T-helper 17 cell (primary cell): Measurements from ENCODE around the gene MYT1. TPM values are rescaled to one million over a fixed set of nuclear protein-coding genes. Genes with fewer than 3 reads are reported as not detected.
A peak's percentile ranks its signal among the peaks of the same experiment; 100 is the strongest.

ENCODE experiments used
- ATAC-seq: fragments of 150-1000 bp; cut with Tn5 transposase; 2 replicates; pipeline ENCODE4 v1.10.0; 2021; ENCODE audit warnings: mild to moderate bottlenecking, moderate library complexity
- DNase-seq, 3 donors: peaks; one replicate each; pipeline versions ENCODE4 v3.0.0 to v3.0.0-alpha.2; 2020 to 2021
- H3K9me3 ChIP-seq: one replicate; pipeline ENCODE4 v1.7.0; 2013; ENCODE audit warnings: low read length, mild to moderate bottlenecking; ENCODE audit not compliant: control insufficient read depth, poor library complexity, severe bottlenecking
- H3K27ac Mint-ChIP-seq: one replicate; pipeline ENCODE4 v1.8.0; 2022; ENCODE audit warnings: mild to moderate bottlenecking, moderate library complexity, mixed read lengths
- H3K27me3 Mint-ChIP-seq: one replicate; pipeline ENCODE4 v1.8.0; 2022; ENCODE audit warnings: mixed read lengths
- H3K36me3 Mint-ChIP-seq: one replicate; pipeline ENCODE4 v1.8.0; 2022; ENCODE audit warnings: low read depth, mixed read lengths
- H3K4me1 Mint-ChIP-seq: one replicate; pipeline ENCODE4 v1.8.0; 2022; ENCODE audit warnings: mild to moderate bottlenecking, mixed read lengths
- H3K4me3 Mint-ChIP-seq: one replicate; pipeline ENCODE4 v1.8.0; 2022; ENCODE audit warnings: mild to moderate bottlenecking, moderate library complexity, mixed read lengths
- total RNA-seq, 4 donors: library from RNA in 2 of 4; stranded (reverse) in 2 of 4; gene quantifications; one replicate each; pipeline ENCODE4 v1.2.3 and lab custom pipeline; 2022 to 2026

The MYT1 gene
- total RNA-seq, 2 donors from 2014 or later = not detected

DNA sequence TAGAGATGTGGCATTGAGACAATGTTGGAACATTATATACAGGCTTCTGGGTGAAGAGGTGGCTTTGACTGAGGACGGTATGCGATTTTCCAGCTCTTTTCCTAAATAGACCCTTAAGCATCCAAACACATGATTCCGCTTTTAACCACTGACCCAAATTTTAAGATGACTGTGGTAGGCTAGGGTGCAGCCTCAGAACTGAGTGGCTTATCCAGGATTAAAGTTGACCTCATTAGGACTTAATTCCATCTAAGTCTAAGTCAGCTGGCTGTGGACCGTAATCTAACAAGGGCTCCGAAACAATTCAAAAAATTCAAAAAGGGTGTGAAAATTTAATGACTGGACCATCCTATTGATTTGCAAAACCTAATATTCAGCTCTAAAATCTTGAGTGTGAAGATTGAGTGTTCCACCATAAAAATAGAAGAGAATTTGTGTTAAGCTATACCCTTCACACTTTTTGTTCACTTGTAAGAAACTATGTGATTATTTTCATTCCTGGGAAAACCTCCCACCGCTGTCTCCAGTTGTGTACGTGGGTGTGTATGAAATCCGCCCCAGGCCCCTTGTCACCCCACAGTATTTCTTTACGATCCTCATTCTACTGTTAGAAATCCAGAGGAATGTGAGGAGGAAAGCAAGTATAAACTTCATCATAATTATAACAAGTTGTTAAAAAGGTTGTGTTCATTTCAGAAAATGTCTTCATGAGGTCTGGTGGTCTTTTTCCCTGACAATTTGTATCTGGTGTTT, 94.0 kb downstream of the MYT1 start:
- no peak overlapping the region for H3K27ac Mint-ChIP-seq
- H3K9me3 ChIP-seq = no peaks in the 10 kb centered on the region
- H3K36me3 Mint-ChIP-seq = peaks cover 3% of the 10 kb centered on the region
- peaks cover under 1% of the 10 kb centered on the region for H3K27me3 Mint-ChIP-seq
- ATAC-seq (no peak), DNase-seq (no peak)
- H3K4me1 Mint-ChIP-seq = peaks cover 60% of the 10 kb centered on the region
- peak overlapping the region; percentile 21 for H3K4me3 Mint-ChIP-seq

DNA sequence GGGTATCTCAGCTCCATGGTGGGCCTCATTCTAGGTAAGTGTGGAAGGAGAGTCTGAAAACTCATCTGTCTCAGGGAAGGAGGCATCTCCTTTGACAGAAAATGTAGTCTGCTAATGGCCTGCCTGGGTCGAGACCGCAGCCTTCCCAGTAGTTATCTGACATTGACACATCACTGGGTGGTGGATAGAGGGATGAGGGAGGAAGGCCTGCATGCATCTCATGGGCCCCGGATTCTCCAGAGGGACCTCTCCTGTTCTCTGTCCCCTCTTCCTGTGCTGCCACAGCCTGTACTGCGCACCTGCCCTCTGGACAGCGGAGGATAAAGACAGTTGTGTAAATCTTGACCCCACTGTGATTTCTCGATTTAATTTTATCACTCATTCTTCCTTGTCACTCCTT, 96.0 kb downstream of the MYT1 start:
- H3K4me3 Mint-ChIP-seq = peak overlapping the region; percentile 68
- ATAC-seq (no peak), DNase-seq (no peak)
- H3K9me3 ChIP-seq = no peaks in the 10 kb centered on the region
- H3K27ac Mint-ChIP-seq = peak overlapping the region; percentile 83
- peaks cover 3% of the 10 kb centered on the region for H3K36me3 Mint-ChIP-seq
- peaks cover 57% of the 10 kb centered on the region for H3K4me1 Mint-ChIP-seq
- no peaks in the 10 kb centered on the region for H3K27me3 Mint-ChIP-seq

DNA sequence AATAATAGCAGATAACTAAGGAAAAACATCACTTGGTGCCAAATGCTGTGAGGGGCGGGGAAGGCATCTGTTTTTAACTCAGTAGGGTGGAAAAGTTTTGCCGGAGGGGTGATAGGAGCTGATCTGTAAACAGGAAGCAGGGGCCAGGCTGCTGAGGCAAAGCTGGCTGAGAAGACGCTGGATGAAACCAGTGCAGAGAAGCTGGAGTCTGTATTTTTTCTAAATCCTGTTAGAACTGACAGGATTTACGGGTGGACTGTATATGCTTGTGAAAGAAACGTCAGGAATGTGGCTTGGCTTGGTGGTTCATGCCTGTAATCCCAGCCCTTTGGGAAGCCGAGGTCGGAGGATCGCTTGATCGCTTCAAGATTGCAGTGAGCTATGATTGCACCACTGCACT, 96.9 kb downstream of the MYT1 start:
- Mint-ChIP-seq H3K27ac (peak overlapping the region; percentile 83), H3K27me3 (no peaks in the 10 kb centered on the region), H3K36me3 (peaks cover 3% of the 10 kb centered on the region), H3K4me3 (peak overlapping the region; percentile 68), H3K4me1 (peaks cover 57% of the 10 kb centered on the region)
- DNase-seq = no peak
- no peaks in the 10 kb centered on the region for H3K9me3 ChIP-seq
- ATAC-seq = no peak

DNA sequence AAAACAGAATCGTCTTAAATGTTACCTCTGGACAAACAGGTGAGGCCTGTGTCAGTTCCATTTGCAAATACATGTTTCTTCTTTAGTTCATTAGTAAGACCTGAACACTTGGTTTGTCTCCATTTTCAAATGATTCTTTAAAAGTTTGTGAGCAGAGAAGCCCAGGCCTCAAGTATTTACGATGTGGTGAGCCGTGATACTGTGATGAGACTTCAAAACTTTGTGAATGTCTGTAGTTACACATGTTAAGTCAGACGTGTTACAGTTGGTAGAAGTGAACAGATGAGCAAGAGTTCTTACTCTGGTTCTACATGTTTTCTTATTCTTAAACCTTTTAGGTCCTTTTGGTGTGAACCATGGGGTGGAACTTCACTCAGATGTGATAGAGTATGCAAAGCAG, 99.8 kb downstream of the MYT1 start:
- H3K4me3 Mint-ChIP-seq = no peak overlapping the region
- peaks cover 5% of the 10 kb centered on the region for H3K36me3 Mint-ChIP-seq
- DNase-seq (no peak), ATAC-seq (no peak)
- peaks cover 36% of the 10 kb centered on the region for H3K4me1 Mint-ChIP-seq
- no peaks in the 10 kb centered on the region for H3K9me3 ChIP-seq
- H3K27me3 Mint-ChIP-seq = no peaks in the 10 kb centered on the region
- no peak overlapping the region for H3K27ac Mint-ChIP-seq

DNA sequence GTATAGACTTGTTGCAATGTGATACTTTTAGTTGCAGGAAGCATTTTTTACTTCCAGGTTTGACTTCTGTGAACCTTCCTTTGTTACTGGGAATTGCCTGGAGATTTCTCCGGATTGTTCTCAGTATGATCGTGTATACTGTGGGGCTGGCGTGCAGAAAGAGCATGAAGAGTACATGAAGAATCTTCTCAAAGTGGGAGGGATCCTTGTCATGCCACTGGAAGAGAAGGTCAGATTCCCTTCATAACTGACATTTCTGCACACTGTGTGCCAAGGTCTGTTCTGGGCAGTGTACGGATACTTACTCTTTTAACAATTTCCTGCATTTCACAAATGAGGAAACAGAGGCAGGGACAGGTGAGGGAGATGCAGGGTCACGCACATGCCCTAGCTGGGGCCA, 100.9 kb downstream of the MYT1 start:
- peaks cover 44% of the 10 kb centered on the region for H3K4me1 Mint-ChIP-seq
- no peaks in the 10 kb centered on the region for H3K9me3 ChIP-seq
- no peak for ATAC-seq
- H3K27ac Mint-ChIP-seq = no peak overlapping the region
- no peaks in the 10 kb centered on the region for H3K27me3 Mint-ChIP-seq
- no peak for DNase-seq
- H3K36me3 Mint-ChIP-seq = peaks cover 8% of the 10 kb centered on the region
- no peak overlapping the region for H3K4me3 Mint-ChIP-seq

DNA sequence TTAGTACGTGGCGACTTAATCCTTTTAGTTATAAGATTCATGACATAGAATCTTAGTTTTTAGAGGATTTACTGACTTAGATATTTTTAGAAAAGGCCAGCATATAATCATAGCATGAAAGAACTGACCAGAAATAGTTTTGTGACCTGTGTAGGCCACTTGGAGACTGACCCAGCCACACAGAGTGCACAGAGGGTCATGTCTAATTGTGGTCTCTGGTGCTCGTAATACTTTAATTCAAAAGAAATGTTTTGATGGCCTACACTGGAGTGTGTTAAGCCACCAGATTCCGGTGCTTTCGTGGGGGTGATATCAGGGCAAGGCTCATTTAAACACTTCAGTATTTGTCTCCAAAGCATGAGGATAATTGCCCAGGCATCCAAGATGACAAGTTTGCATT, 102.7 kb downstream of the MYT1 start:
- no peak overlapping the region for H3K4me3 Mint-ChIP-seq
- H3K27me3 Mint-ChIP-seq = no peaks in the 10 kb centered on the region
- ATAC-seq (no peak), DNase-seq (no peak)
- no peak overlapping the region for H3K27ac Mint-ChIP-seq
- H3K9me3 ChIP-seq = no peaks in the 10 kb centered on the region
- peaks cover 14% of the 10 kb centered on the region for H3K36me3 Mint-ChIP-seq
- peaks cover 38% of the 10 kb centered on the region for H3K4me1 Mint-ChIP-seq

DNA sequence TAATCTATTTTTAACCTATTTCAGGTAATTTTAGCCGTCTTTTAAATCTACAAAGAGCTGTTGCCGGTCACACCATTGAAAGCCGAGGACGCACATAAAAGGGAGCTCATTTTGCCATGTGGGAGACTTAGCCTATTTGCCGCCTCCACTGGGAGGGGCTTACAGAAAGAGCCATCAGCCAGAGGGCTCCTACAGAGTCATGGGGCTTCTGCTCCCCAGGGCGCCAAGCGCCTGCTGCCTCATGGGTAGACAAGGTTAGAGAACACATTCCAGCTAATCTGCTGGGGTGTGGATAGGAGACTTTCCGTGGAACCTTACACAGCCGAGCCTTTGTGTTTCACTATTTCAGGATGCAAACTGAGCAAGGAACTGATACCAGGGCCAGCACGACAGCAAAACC, 103.9 kb downstream of the MYT1 start:
- peaks cover 11% of the 10 kb centered on the region for H3K36me3 Mint-ChIP-seq

DNA sequence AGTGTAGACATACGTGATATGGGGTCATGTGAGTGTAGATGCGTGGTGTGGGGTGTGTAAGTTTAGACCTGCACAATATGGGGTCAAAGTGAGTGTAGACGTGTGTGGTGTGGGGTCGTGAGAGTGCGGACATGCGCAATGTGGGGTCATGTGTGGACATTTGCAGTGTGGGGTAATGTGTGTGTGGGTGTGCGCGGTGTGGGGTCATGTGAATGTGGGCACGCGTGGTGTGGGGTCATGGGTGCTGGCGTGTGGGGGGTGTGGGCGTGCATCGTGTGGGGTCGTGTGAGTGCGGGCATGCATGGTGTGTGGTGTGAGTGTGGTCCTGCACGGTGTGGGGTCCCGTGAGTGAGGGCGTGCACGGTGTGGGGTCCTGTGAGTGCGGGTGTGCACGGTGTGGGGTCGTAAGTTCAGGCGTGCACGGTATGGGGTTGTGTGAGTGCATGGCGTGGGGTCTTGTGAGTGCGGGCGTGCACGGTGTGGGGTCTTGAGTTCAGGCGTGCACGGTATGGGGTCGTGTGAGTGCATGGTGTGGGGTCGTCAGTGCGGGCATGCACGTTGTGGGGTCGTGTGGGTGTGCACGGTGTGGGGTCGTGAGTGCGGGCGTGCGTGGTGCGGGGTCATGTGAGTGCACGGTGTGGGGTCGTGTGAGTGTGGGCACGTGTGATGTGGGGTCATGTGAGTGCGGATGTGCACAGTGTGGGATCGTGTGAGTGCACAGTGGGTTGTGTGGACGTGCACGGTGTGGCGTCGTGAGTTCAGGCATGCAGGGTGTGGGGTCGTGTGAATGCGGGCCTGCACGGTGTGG, 105.6 kb downstream of the MYT1 start:
- Mint-ChIP-seq H3K36me3 (peaks cover 11% of the 10 kb centered on the region), H3K27me3 (no peaks in the 10 kb centered on the region), H3K4me3 (no peak overlapping the region), H3K27ac (no peak overlapping the region), H3K4me1 (peaks cover 28% of the 10 kb centered on the region)
- ATAC-seq = no peak
- no peak for DNase-seq
- H3K9me3 ChIP-seq = no peaks in the 10 kb centered on the region

More for the DNA sequence above, 103.9 kb downstream of the MYT1 start:
- peaks cover 31% of the 10 kb centered on the region for H3K4me1 Mint-ChIP-seq
- no peak overlapping the region for H3K27ac Mint-ChIP-seq
- DNase-seq (no peak), ATAC-seq (no peak)
- H3K4me3 Mint-ChIP-seq = no peak overlapping the region
- H3K9me3 ChIP-seq = no peaks in the 10 kb centered on the region
- no peaks in the 10 kb centered on the region for H3K27me3 Mint-ChIP-seq

DNA sequence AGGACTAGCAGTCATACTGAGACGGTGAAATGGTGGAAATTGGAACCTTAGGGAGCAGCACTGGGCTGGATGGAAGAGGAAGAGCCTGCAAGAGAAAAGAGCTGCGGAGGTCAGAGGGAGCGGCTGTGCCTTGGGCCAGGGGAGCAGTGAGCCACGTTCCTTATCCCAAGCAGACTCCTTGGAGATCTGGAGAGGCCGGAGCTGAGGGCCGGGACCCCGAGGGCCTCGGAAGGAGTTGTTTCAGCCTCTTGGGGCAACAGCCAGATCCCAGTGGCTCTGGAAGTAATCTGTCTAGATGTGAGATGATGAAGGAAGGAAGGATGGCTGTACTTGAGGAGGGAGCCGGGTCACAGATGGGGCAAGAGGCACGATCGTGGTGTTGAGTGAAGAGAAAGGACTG, 107.4 kb downstream of the MYT1 start:
- no peak overlapping the region for H3K27ac Mint-ChIP-seq
- peaks cover 24% of the 10 kb centered on the region for H3K4me1 Mint-ChIP-seq
- H3K4me3 Mint-ChIP-seq = no peak overlapping the region
- DNase-seq (no peak), ATAC-seq (no peak)
- peaks cover 11% of the 10 kb centered on the region for H3K36me3 Mint-ChIP-seq
- no peaks in the 10 kb centered on the region for H3K27me3 Mint-ChIP-seq
- H3K9me3 ChIP-seq = no peaks in the 10 kb centered on the region

DNA sequence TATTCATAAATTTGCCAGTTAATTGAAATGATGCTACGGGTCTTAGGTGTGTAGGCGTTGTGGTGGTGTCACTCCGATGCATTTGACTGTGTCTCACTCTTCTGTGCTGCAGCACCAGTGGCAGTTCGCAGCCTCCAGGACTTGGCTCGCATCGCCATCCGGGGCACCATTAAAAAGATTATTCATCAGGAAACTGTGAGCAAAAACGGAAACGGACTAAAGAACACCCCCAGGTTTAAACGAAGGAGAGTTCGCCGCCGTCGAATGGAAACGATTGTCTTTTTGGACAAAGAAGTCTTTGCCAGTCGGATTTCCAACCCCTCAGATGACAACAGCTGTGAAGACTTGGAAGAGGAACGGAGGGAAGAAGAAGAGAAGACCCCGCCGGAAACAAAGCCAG, 108.9 kb downstream of the MYT1 start:
- Mint-ChIP-seq H3K27ac (no peak overlapping the region), H3K36me3 (peaks cover 11% of the 10 kb centered on the region), H3K27me3 (no peaks in the 10 kb centered on the region), H3K4me3 (no peak overlapping the region), H3K4me1 (peaks cover 24% of the 10 kb centered on the region)
- no peak for DNase-seq
- no peak for ATAC-seq
- no peaks in the 10 kb centered on the region for H3K9me3 ChIP-seq

DNA sequence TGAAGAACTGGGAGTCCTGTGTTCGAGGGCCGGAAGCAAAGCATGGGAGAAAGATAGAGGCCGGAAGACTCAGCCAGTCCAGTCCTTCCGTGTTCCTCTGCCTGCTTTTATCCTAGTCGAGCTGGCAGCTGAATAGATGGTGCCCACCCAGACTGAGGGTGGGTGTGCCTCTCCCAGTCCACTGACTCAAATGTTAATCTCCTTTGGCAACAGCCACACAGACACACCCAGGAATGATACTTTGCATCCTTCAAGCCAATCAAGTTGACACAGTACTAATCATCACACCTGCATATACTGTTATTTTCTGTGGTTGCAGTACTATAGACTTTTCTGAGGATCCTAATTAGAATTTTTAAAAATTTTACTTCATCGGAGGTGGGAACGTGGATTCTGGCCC, 112.6 kb downstream of the MYT1 start:
- DNase-seq = no peak
- H3K4me1 Mint-ChIP-seq = peaks cover 11% of the 10 kb centered on the region
- H3K36me3 Mint-ChIP-seq = peaks cover under 1% of the 10 kb centered on the region
- H3K27ac Mint-ChIP-seq = no peak overlapping the region
- H3K27me3 Mint-ChIP-seq = no peaks in the 10 kb centered on the region
- H3K9me3 ChIP-seq = no peaks in the 10 kb centered on the region
- no peak for ATAC-seq
- no peak overlapping the region for H3K4me3 Mint-ChIP-seq

DNA sequence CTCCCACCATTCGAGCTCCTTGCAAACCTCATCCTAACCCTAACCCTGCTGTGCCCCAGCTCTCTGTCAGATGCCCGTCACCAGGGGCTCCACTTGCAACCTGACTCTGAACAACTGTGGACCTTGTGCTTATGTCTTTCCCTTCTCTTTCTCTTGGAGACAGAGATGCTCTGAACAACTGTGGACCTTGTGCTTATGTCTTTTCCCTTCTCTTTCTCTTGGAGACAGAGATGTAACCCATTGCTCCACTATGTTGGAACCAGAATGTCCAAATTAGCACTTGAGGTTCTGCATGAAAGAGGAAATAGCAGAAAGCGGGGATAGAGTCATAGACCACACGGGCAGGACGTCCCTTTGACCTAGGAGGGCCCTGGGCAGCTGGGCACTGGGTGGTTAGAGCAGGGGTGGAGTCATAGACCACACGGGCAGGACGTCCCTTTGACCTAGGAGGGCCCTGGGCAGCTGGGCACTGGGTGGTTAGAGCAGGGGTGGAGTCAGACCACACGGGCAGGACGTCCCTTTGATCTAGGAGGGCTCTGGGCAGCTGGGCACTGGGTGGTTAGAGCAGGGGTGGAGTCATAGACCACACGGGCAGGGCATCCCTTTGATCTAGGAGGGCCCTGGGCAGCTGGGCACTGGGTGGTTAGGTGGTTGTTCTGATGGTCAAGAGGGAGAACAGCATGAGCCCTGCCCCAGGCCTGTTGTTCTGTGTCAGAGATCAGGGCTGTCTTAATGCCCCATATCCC, 113.5 kb downstream of the MYT1 start:
- H3K27ac Mint-ChIP-seq = no peak overlapping the region
- H3K4me3 Mint-ChIP-seq = no peak overlapping the region
- H3K9me3 ChIP-seq = no peaks in the 10 kb centered on the region
- ATAC-seq (no peak), DNase-seq (no peak)
- H3K27me3 Mint-ChIP-seq = no peaks in the 10 kb centered on the region
- peaks cover 11% of the 10 kb centered on the region for H3K4me1 Mint-ChIP-seq
- no peaks in the 10 kb centered on the region for H3K36me3 Mint-ChIP-seq

DNA sequence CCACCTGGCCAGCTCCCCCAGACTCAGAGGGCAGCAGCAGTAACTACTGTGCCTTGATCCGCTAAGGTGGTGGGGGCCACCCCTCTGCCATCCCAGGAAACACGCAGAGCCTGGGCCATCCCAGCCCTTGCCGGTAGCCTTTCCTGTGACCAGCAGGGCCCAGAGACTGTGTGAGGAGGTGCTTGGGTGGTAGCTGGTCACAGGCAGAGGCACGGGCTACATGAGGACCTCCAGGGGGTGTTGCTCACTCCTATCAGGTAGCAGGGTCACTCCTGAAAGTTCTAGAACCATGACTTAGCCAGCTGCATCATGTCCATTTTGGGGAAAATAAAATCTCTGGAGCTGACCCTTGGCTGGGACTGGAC, 114.0 kb downstream of the MYT1 start:
- H3K27ac Mint-ChIP-seq = no peak overlapping the region
- no peak for ATAC-seq
- no peaks in the 10 kb centered on the region for H3K36me3 Mint-ChIP-seq
- no peak overlapping the region for H3K4me3 Mint-ChIP-seq
- no peak for DNase-seq
- H3K27me3 Mint-ChIP-seq = no peaks in the 10 kb centered on the region
- H3K4me1 Mint-ChIP-seq = peaks cover 10% of the 10 kb centered on the region
- H3K9me3 ChIP-seq = no peaks in the 10 kb centered on the region
